ENCODE measurements around the gene CHCHD6. TPM values are rescaled to one million over a fixed set of nuclear protein-coding genes. Genes with fewer than 3 reads are reported as not detected.

Gene CHCHD6
- total RNA-seq, 1 experiment from 2014 or later: 45.9 TPM

GRCh38 chr3:126997455-126998038 lies 293.5 kb downstream of the CHCHD6 start:
- no peak for DNase-seq
- Mint-ChIP-seq H3K9me3 (ENCODE audit: low read depth, unreplicated experiment) (no peaks in the 10 kb centered on the region), H3K36me3 (ENCODE audit: insufficient read depth, unreplicated experiment) (peaks cover 37% of the 10 kb centered on the region), H3K4me3 (ENCODE audit: low read depth, unreplicated experiment) (no peak overlapping the region), H3K27me3 (ENCODE audit: unreplicated experiment) (no peaks in the 10 kb centered on the region), H3K27ac (ENCODE audit: unreplicated experiment) (peak overlapping the region; percentile 30), H3K4me1 (ENCODE audit: low read depth, unreplicated experiment) (peaks cover 42% of the 10 kb centered on the region)
- BruUV-seq (replicated peaks): no TSS peak
- TF ChIP-seq CTCF (IDR thresholded peaks at IDR 0.05; ENCODE audit: unreplicated experiment): no peak
- intact Hi-C loops (cut with micrococcal nuclease; ENCODE audit: unreplicated experiment): no loop called here
- CTCF ChIA-PET: interaction anchor here (1.5 kb wide), 1 partner anchor 15 kb away, joined by 3 read pairs; no protein-coding TSS in a partner anchor

- Mint-ChIP-seq H3K27me3 (ENCODE audit: unreplicated experiment) (no peaks in the 10 kb centered on the region), H3K9me3 (ENCODE audit: low read depth, unreplicated experiment) (no peaks in the 10 kb centered on the region), H3K4me3 (ENCODE audit: low read depth, unreplicated experiment) (peak overlapping the region; percentile 39), H3K27ac (ENCODE audit: unreplicated experiment) (peak overlapping the region; percentile 30), H3K4me1 (ENCODE audit: low read depth, unreplicated experiment) (peaks cover 44% of the 10 kb centered on the region), H3K36me3 (ENCODE audit: insufficient read depth, unreplicated experiment) (peaks cover 41% of the 10 kb centered on the region)
- TF ChIP-seq CTCF (IDR thresholded peaks at IDR 0.05; ENCODE audit: unreplicated experiment): no peak
- DNase-seq: no peak
- no TSS peak for BruUV-seq (replicated peaks)
- intact Hi-C loops (cut with micrococcal nuclease; ENCODE audit: unreplicated experiment): no loop called here
- CTCF ChIA-PET: interaction anchor here (0.5 kb wide), 1 partner anchor 1739 kb away, joined by 3 read pairs; no protein-coding TSS in a partner anchor
Measured at GRCh38 chr3:126998320-126998719, 294.3 kb downstream of the CHCHD6 start.

GRCh38 chr3:126998728-126999127 lies 294.7 kb downstream of the CHCHD6 start:
- DNase-seq: peak; percentile 46
- peaks cover 45% of the 10 kb centered on the region for H3K36me3 Mint-ChIP-seq (ENCODE audit: insufficient read depth, unreplicated experiment)
- H3K4me1 Mint-ChIP-seq (ENCODE audit: low read depth, unreplicated experiment): peaks cover 44% of the 10 kb centered on the region
- TF ChIP-seq CTCF (IDR thresholded peaks at IDR 0.05; ENCODE audit: unreplicated experiment): no peak
- H3K27me3 Mint-ChIP-seq (ENCODE audit: unreplicated experiment): no peaks in the 10 kb centered on the region
- H3K4me3 Mint-ChIP-seq (ENCODE audit: low read depth, unreplicated experiment): peak overlapping the region; percentile 39
- CTCF ChIA-PET: interaction anchor here (0.5 kb wide), 1 partner anchor 1738 kb away, joined by 3 read pairs; no protein-coding TSS in a partner anchor
- no TSS peak for BruUV-seq (replicated peaks)
- peak overlapping the region; percentile 30 for H3K27ac Mint-ChIP-seq (ENCODE audit: unreplicated experiment)
- intact Hi-C loops (cut with micrococcal nuclease; ENCODE audit: unreplicated experiment): no loop called here
- H3K9me3 Mint-ChIP-seq (ENCODE audit: low read depth, unreplicated experiment): no peaks in the 10 kb centered on the region

GRCh38 chr3:126999383-126999782 lies 295.3 kb downstream of the CHCHD6 start:
- Mint-ChIP-seq H3K4me1 (ENCODE audit: low read depth, unreplicated experiment) (peaks cover 44% of the 10 kb centered on the region), H3K9me3 (ENCODE audit: low read depth, unreplicated experiment) (no peaks in the 10 kb centered on the region), H3K27me3 (ENCODE audit: unreplicated experiment) (no peaks in the 10 kb centered on the region), H3K4me3 (ENCODE audit: low read depth, unreplicated experiment) (peak overlapping the region; percentile 39), H3K36me3 (ENCODE audit: insufficient read depth, unreplicated experiment) (peaks cover 51% of the 10 kb centered on the region), H3K27ac (ENCODE audit: unreplicated experiment) (no peak overlapping the region)
- TF ChIP-seq CTCF (IDR thresholded peaks at IDR 0.05; ENCODE audit: unreplicated experiment): no peak
- intact Hi-C loops (cut with micrococcal nuclease; ENCODE audit: unreplicated experiment): no loop called here
- CTCF ChIA-PET: no interaction called here
- DNase-seq: peak; percentile 73
- BruUV-seq (replicated peaks): no TSS peak
